HUES6 (cell line): ENCODE results near the gene SLC7A6OS.

Experiments used
- H3K27ac ChIP-seq: 2 replicates; pipeline ENCODE4 v1.7.0; 2013; ENCODE audit warnings: low read depth, mild to moderate bottlenecking, low read length, inconsistent platforms
- H3K27me3 ChIP-seq: 2 replicates; pipeline ENCODE4 v1.6.1; 2013; ENCODE audit warnings: low read length; ENCODE audit not compliant: control insufficient read depth, insufficient read depth
- H3K36me3 ChIP-seq: 2 replicates; pipeline ENCODE4 v1.6.1; 2013; ENCODE audit warnings: low read length; ENCODE audit not compliant: control insufficient read depth, insufficient read depth
- H3K4me1 ChIP-seq: 2 replicates; pipeline ENCODE4 v1.6.1; 2013; ENCODE audit warnings: low read length; ENCODE audit not compliant: control insufficient read depth, insufficient read depth
- H3K4me3 ChIP-seq: 2 replicates; pipeline ENCODE4 v1.5.1; 2013; ENCODE audit warnings: low read depth, low read length
- H3K9ac ChIP-seq: one replicate; pipeline ENCODE4 v1.6.1; 2013; ENCODE audit warnings: mild to moderate bottlenecking, low read length
- H3K9me3 ChIP-seq: 2 replicates; pipeline ENCODE4 v1.6.1; 2013; ENCODE audit warnings: low read depth, low read length; ENCODE audit not compliant: control insufficient read depth, insufficient read depth

Gene SLC7A6OS

GRCh38 chr16:68324336-68324735 lies 13.6 kb upstream of the SLC7A6OS start:
- H3K36me3 ChIP-seq, result peaks cover 64% of the 10 kb centered on the region
- H3K9me3 ChIP-seq, result no peaks in the 10 kb centered on the region
- no peaks in the 10 kb centered on the region for H3K4me1 ChIP-seq

GRCh38 chr16:68319185-68319908 lies 8.6 kb upstream of the SLC7A6OS start:
- Histone ChIP-seq H3K4me1 (no peaks in the 10 kb centered on the region), H3K27me3 (no peaks in the 10 kb centered on the region), H3K36me3 (peaks cover 60% of the 10 kb centered on the region), H3K4me3 (no peak overlapping the region), H3K9me3 (no peaks in the 10 kb centered on the region), H3K27ac (no peak overlapping the region), H3K9ac (no peak overlapping the region)

More at GRCh38 chr16:68324336-68324735, 13.6 kb upstream of the SLC7A6OS start:
- no peak overlapping the region for H3K4me3 ChIP-seq
- no peak overlapping the region for H3K27ac ChIP-seq
- H3K9ac ChIP-seq, result no peak overlapping the region
- no peaks in the 10 kb centered on the region for H3K27me3 ChIP-seq

GRCh38 chr16:68313116-68313515 lies 2.4 kb upstream of the SLC7A6OS start:
- peaks cover 4% of the 10 kb centered on the region; the same call in 1 of the 2 replicates for H3K4me1 ChIP-seq
- no peak overlapping the region for H3K4me3 ChIP-seq
- no peaks in the 10 kb centered on the region for H3K9me3 ChIP-seq
- no peak overlapping the region for H3K27ac ChIP-seq
- no peak overlapping the region for H3K9ac ChIP-seq
- H3K36me3 ChIP-seq, result peaks cover 28% of the 10 kb centered on the region
- no peaks in the 10 kb centered on the region for H3K27me3 ChIP-seq

GRCh38 chr16:68310437-68310773 lies 341 bp downstream of the SLC7A6OS start:
- H3K36me3 ChIP-seq, result peaks cover 31% of the 10 kb centered on the region
- H3K27me3 ChIP-seq, result no peaks in the 10 kb centered on the region
- no peaks in the 10 kb centered on the region for H3K9me3 ChIP-seq
- peak overlapping the region; percentile 72; the same call in 1 of the 2 replicates for H3K27ac ChIP-seq
- H3K9ac ChIP-seq, result peak overlapping the region; percentile 87
- peak overlapping the region; percentile 89 for H3K4me3 ChIP-seq
- H3K4me1 ChIP-seq, result peaks cover 4% of the 10 kb centered on the region; the same call in 1 of the 2 replicates

- peak overlapping the region; percentile 89 for H3K4me3 ChIP-seq
- H3K36me3 ChIP-seq, result peaks cover 37% of the 10 kb centered on the region
- H3K9ac ChIP-seq, result peak overlapping the region; percentile 87
Observed at GRCh38 chr16:68309799-68310198, 947 bp downstream of the SLC7A6OS start.

GRCh38 chr16:68306633-68307032 lies 4.1 kb downstream of the SLC7A6OS start:
- H3K9ac ChIP-seq, result no peak overlapping the region
- H3K27me3 ChIP-seq, result no peaks in the 10 kb centered on the region
- no peak overlapping the region for H3K4me3 ChIP-seq
- no peaks in the 10 kb centered on the region for H3K9me3 ChIP-seq
- H3K36me3 ChIP-seq, result peaks cover 67% of the 10 kb centered on the region
- H3K4me1 ChIP-seq, result peaks cover 4% of the 10 kb centered on the region; the same call in 1 of the 2 replicates
- H3K27ac ChIP-seq, result no peak overlapping the region

More at GRCh38 chr16:68309799-68310198, 947 bp downstream of the SLC7A6OS start:
- peaks cover 4% of the 10 kb centered on the region; the same call in 1 of the 2 replicates for H3K4me1 ChIP-seq
- H3K27me3 ChIP-seq, result no peaks in the 10 kb centered on the region
- no peaks in the 10 kb centered on the region for H3K9me3 ChIP-seq
- no peak overlapping the region for H3K27ac ChIP-seq

- Histone ChIP-seq H3K9ac (no peak overlapping the region), H3K4me1 (no peaks in the 10 kb centered on the region), H3K4me3 (no peak overlapping the region), H3K27me3 (no peaks in the 10 kb centered on the region), H3K27ac (no peak overlapping the region), H3K9me3 (no peaks in the 10 kb centered on the region), H3K36me3 (peaks cover 97% of the 10 kb centered on the region)
Observed at GRCh38 chr16:68300734-68301459, 9.8 kb downstream of the SLC7A6OS start.

GRCh38 chr16:68299571-68300453 lies 10.9 kb downstream of the SLC7A6OS start:
- Histone ChIP-seq H3K9ac (no peak overlapping the region), H3K4me1 (no peaks in the 10 kb centered on the region), H3K4me3 (no peak overlapping the region), H3K27me3 (no peaks in the 10 kb centered on the region), H3K9me3 (no peaks in the 10 kb centered on the region), H3K27ac (no peak overlapping the region; the same call in 1 of the 2 replicates), H3K36me3 (peaks cover 93% of the 10 kb centered on the region)

- no peaks in the 10 kb centered on the region for H3K27me3 ChIP-seq
- peaks cover 94% of the 10 kb centered on the region for H3K36me3 ChIP-seq
- H3K9me3 ChIP-seq, result no peaks in the 10 kb centered on the region
- H3K9ac ChIP-seq, result no peak overlapping the region
- no peak overlapping the region; the same call in 1 of the 2 replicates for H3K27ac ChIP-seq
- no peaks in the 10 kb centered on the region for H3K4me1 ChIP-seq
- H3K4me3 ChIP-seq, result no peak overlapping the region
Observed at GRCh38 chr16:68298907-68299561, 11.7 kb downstream of the SLC7A6OS start.

- Histone ChIP-seq H3K36me3 (peaks cover 92% of the 10 kb centered on the region), H3K9me3 (no peaks in the 10 kb centered on the region), H3K4me1 (no peaks in the 10 kb centered on the region), H3K27ac (no peak overlapping the region), H3K27me3 (no peaks in the 10 kb centered on the region), H3K4me3 (no peak overlapping the region), H3K9ac (no peak overlapping the region)
Observed at GRCh38 chr16:68298312-68298711, 12.4 kb downstream of the SLC7A6OS start.
